ENCODE results near the gene OGDHL.

OGDHL gene

GRCh38 chr10:49688920-49689319, 73.2 kb downstream of the OGDHL start:
- DNase-seq (ENCODE audit: low read depth) = no peak

GRCh38 chr10:49688261-49688846, 73.8 kb downstream of the OGDHL start:
- DNase-seq (ENCODE audit: low read depth) = no peak

GRCh38 chr10:49686651-49687050, 75.5 kb downstream of the OGDHL start:
- DNase-seq (ENCODE audit: low read depth) = no peak

All from activated T-cell treated with anti-CD3 and anti-CD28 coated beads for 48 hours (primary cell).